ENCODE data around the gene SAP30L. TPM values are rescaled to one million over a fixed set of nuclear protein-coding genes. Genes with fewer than 3 reads are reported as not detected.

The SAP30L gene
- total RNA-seq, 1 experiment from 2014 or later: 54.6 TPM

DNA sequence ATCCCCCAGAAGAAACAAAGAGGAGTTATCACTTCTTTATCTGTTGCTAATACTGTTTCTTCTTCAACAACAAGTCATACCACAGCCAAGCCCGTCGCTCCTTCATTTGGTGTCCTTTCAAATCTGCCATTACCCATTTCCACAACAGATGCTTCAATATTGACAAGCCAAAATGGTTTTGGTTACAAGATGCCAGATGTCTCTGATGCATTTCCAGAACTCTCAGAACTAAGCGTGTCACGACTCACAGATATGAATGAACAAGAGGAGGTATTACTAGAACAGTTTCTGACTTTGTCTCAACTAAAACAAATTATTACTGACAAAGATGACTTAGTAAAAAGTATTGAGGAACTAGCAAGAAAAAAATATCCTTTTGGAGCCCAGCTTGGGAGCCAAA is 48.2 kb downstream of the SAP30L start:
- intact Hi-C loops (cut with micrococcal nuclease; ENCODE audit: unreplicated experiment): no loop called here
- no TSS peak for BruUV-seq (replicated peaks)
- CTCF ChIA-PET: no interaction called here
- no peak for TF ChIP-seq SIN3A (IDR thresholded peaks at IDR 0.05; ENCODE audit: borderline replicate concordance, insufficient read depth, low read depth, low read length)
- TF ChIP-seq TCF7L2 (IDR thresholded peaks at IDR 0.05; ENCODE audit: low read depth, low read length): no peak
- no peak for TF ChIP-seq POLR2AphosphoS5 (IDR thresholded peaks at IDR 0.05; ENCODE audit: low read depth, low read length)
- TF ChIP-seq, protein P1, sequence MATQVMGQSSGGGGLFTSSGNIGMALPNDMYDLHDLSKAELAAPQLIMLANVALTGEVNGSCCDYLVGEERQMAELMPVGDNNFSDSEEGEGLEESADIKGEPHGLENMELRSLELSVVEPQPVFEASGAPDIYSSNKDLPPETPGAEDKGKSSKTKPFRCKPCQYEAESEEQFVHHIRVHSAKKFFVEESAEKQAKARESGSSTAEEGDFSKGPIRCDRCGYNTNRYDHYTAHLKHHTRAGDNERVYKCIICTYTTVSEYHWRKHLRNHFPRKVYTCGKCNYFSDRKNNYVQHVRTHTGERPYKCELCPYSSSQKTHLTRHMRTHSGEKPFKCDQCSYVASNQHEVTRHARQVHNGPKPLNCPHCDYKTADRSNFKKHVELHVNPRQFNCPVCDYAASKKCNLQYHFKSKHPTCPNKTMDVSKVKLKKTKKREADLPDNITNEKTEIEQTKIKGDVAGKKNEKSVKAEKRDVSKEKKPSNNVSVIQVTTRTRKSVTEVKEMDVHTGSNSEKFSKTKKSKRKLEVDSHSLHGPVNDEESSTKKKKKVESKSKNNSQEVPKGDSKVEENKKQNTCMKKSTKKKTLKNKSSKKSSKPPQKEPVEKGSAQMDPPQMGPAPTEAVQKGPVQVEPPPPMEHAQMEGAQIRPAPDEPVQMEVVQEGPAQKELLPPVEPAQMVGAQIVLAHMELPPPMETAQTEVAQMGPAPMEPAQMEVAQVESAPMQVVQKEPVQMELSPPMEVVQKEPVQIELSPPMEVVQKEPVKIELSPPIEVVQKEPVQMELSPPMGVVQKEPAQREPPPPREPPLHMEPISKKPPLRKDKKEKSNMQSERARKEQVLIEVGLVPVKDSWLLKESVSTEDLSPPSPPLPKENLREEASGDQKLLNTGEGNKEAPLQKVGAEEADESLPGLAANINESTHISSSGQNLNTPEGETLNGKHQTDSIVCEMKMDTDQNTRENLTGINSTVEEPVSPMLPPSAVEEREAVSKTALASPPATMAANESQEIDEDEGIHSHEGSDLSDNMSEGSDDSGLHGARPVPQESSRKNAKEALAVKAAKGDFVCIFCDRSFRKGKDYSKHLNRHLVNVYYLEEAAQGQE (IDR thresholded peaks at IDR 0.05; ENCODE audit: insufficient read depth in 1 of 2, low read depth in 2 of 2, low read length in 1 of 2): no peak
- TF ChIP-seq, protein P2, sequence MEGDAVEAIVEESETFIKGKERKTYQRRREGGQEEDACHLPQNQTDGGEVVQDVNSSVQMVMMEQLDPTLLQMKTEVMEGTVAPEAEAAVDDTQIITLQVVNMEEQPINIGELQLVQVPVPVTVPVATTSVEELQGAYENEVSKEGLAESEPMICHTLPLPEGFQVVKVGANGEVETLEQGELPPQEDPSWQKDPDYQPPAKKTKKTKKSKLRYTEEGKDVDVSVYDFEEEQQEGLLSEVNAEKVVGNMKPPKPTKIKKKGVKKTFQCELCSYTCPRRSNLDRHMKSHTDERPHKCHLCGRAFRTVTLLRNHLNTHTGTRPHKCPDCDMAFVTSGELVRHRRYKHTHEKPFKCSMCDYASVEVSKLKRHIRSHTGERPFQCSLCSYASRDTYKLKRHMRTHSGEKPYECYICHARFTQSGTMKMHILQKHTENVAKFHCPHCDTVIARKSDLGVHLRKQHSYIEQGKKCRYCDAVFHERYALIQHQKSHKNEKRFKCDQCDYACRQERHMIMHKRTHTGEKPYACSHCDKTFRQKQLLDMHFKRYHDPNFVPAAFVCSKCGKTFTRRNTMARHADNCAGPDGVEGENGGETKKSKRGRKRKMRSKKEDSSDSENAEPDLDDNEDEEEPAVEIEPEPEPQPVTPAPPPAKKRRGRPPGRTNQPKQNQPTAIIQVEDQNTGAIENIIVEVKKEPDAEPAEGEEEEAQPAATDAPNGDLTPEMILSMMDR (IDR thresholded peaks at IDR 0.05): no peak
- no peaks in the 10 kb centered on the region for H3K9me3 ChIP-seq (ENCODE audit: control insufficient read depth, insufficient read depth, low read depth, low read length)
- DNase-seq (ENCODE audit: low read depth, low spot score) (no peak), ATAC-seq (no peak)
- in situ Hi-C loops (cut with HindIII; ENCODE audit: low pct_unique_long_range_greater_than_20kb, low sequenced_read_pairs): no loop called here
- POLR2A ChIA-PET: no interaction called here
- no peak overlapping the region for H3K4me3 ChIP-seq (ENCODE audit: low read depth in 2 of 2, low read length in 2 of 2)
- peaks cover 17% of the 10 kb centered on the region for H3K27me3 ChIP-seq (ENCODE audit: control insufficient read depth, insufficient read depth, low read length)
- no peaks in the 10 kb centered on the region for H3K36me3 ChIP-seq (ENCODE audit: control insufficient read depth, insufficient read depth, low read length)
- no peak overlapping the region for H3K27ac ChIP-seq (ENCODE audit: low read length)
- no peaks in the 10 kb centered on the region for H3K4me1 ChIP-seq (ENCODE audit: control insufficient read depth, insufficient read depth, low read length)

DNA sequence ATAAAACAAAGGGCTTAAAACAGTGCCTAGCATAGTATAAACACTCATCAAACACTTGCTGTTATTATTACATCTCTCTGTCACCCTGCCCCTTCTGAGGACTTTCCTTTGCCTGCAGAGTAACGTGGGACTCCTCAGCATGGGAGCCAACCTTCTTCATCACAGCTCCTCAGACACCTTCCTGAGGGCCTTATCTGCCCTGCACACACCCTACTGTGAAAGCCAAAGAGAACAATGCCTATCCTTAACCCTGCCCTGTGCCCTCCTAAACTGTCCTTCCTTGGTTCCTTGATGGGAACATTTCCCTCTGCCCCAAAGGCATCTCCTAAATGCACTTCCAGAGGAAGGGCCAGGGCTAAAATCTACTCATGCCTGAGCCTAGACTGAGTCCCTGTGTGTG is 52.8 kb downstream of the SAP30L start:
- no peak for DNase-seq (ENCODE audit: low read depth, low spot score)
- no TSS peak for BruUV-seq (replicated peaks)
- ATAC-seq: no peak
- ChIA-PET POLR2A (no interaction called here), CTCF (no interaction called here)
- no peaks in the 10 kb centered on the region for H3K9me3 ChIP-seq (ENCODE audit: control insufficient read depth, insufficient read depth, low read depth, low read length)
- H3K4me3 ChIP-seq (ENCODE audit: low read depth in 2 of 2, low read length in 2 of 2): no peak overlapping the region
- in situ Hi-C loops (cut with HindIII; ENCODE audit: low pct_unique_long_range_greater_than_20kb, low sequenced_read_pairs) (no loop called here), intact Hi-C loops (cut with micrococcal nuclease; ENCODE audit: unreplicated experiment) (no loop called here)
- no peaks in the 10 kb centered on the region for H3K4me1 ChIP-seq (ENCODE audit: control insufficient read depth, insufficient read depth, low read length)
- H3K27ac ChIP-seq (ENCODE audit: low read length): no peak overlapping the region
- H3K36me3 ChIP-seq (ENCODE audit: control insufficient read depth, insufficient read depth, low read length): no peaks in the 10 kb centered on the region
- TF ChIP-seq TCF7L2 (IDR thresholded peaks at IDR 0.05; ENCODE audit: low read depth, low read length): no peak
- peaks cover 14% of the 10 kb centered on the region for H3K27me3 ChIP-seq (ENCODE audit: control insufficient read depth, insufficient read depth, low read length)

DNA sequence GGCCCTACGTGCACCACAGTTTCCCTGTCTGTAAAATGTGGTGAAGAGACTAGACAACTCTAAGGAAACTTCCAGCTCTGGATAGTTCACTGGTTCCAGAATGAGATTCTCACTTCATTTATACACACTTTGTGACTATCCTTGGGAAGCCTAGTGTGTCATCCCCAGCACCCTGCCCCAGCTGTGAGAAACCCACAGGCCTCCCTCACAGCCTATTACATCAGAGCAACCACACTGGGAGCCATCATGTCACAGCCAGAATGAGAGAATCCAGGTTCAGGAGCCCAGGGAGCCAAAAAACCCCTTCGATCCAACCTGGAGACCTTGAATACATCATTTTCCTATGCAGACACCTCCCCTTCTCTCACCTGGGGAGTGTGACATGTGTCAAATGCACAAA is 53.2 kb downstream of the SAP30L start:
- H3K27ac ChIP-seq (ENCODE audit: low read length): no peak overlapping the region
- no peak overlapping the region for H3K4me3 ChIP-seq (ENCODE audit: low read depth in 2 of 2, low read length in 2 of 2)
- H3K36me3 ChIP-seq (ENCODE audit: control insufficient read depth, insufficient read depth, low read length): no peaks in the 10 kb centered on the region
- TF ChIP-seq TCF7L2 (IDR thresholded peaks at IDR 0.05; ENCODE audit: low read depth, low read length): no peak
- TF ChIP-seq, protein P1 (IDR thresholded peaks at IDR 0.05; ENCODE audit: insufficient read depth in 1 of 2, low read depth in 2 of 2, low read length in 1 of 2): no peak
- TF ChIP-seq POLR2AphosphoS5 (IDR thresholded peaks at IDR 0.05; ENCODE audit: low read depth, low read length): no peak
- no peak for TF ChIP-seq SIN3A (IDR thresholded peaks at IDR 0.05; ENCODE audit: borderline replicate concordance, insufficient read depth, low read depth, low read length)
- TF ChIP-seq, protein P2 (IDR thresholded peaks at IDR 0.05): no peak
- H3K9me3 ChIP-seq (ENCODE audit: control insufficient read depth, insufficient read depth, low read depth, low read length): no peaks in the 10 kb centered on the region
- ChIA-PET CTCF (no interaction called here), POLR2A (no interaction called here)
- in situ Hi-C loops (cut with HindIII; ENCODE audit: low pct_unique_long_range_greater_than_20kb, low sequenced_read_pairs): no loop called here
- no peak for ATAC-seq
- H3K4me1 ChIP-seq (ENCODE audit: control insufficient read depth, insufficient read depth, low read length): no peaks in the 10 kb centered on the region
- BruUV-seq (replicated peaks): no TSS peak
- intact Hi-C loops (cut with micrococcal nuclease; ENCODE audit: unreplicated experiment): no loop called here
- peaks cover 14% of the 10 kb centered on the region for H3K27me3 ChIP-seq (ENCODE audit: control insufficient read depth, insufficient read depth, low read length)
- DNase-seq (ENCODE audit: low read depth, low spot score): no peak
